ENCODE data around the gene NAB1. TPM values are rescaled to one million over a fixed set of nuclear protein-coding genes. Genes with fewer than 3 reads are reported as not detected.

Gene NAB1
- total and polyA plus RNA-seq, 7 donors = 2.6 to 16.9 (median 7.2) TPM

GRCh38 chr2:190723397-190724090 lies 74.7 kb downstream of the NAB1 start:
- intact Hi-C loops (cut with DNase I) = no loop called here
- DNase-seq (no peak), ATAC-seq (no peak)
- no peaks in the 10 kb centered on the region for H3K36me3 ChIP-seq (ENCODE audit: insufficient read depth in 1 of 2, low read depth in 1 of 2)
- no peak for TF ChIP-seq CTCF (IDR thresholded peaks at IDR 0.05)
- WGBS, 3 donors = 66 to 70% (median 69%) methylated on average over 7 of the region's 7 CpGs
- H3K4me1 ChIP-seq = no peaks in the 10 kb centered on the region
- H3K27me3 ChIP-seq (ENCODE audit: insufficient read depth in 3 of 3, low read length in 2 of 3) = peaks cover 0 to 2% (median 0%) of the 10 kb centered on the region in 3 donors
- no peak overlapping the region for H3K27ac ChIP-seq
- H3K9me3 ChIP-seq = no peaks in the 10 kb centered on the region
- no peak overlapping the region for H3K4me3 ChIP-seq

- H3K4me1 ChIP-seq = no peaks in the 10 kb centered on the region
- no peaks in the 10 kb centered on the region for H3K9me3 ChIP-seq
- no peak overlapping the region for H3K4me3 ChIP-seq
- peaks cover 0 to 2% (median 0%) of the 10 kb centered on the region in 3 donors for H3K27me3 ChIP-seq (ENCODE audit: insufficient read depth in 3 of 3, low read length in 2 of 3)
- DNase-seq (no peak), ATAC-seq (no peak)
- intact Hi-C loops (cut with DNase I) = no loop called here
- 50 to 61% (median 60%) methylated on average over 3 of the region's 3 CpGs for WGBS, 3 donors
- TF ChIP-seq CTCF (IDR thresholded peaks at IDR 0.05) = no peak
- H3K27ac ChIP-seq = no peak overlapping the region
- H3K36me3 ChIP-seq (ENCODE audit: insufficient read depth in 1 of 2, low read depth in 1 of 2) = no peaks in the 10 kb centered on the region
Measured at GRCh38 chr2:190726255-190726654, 77.4 kb downstream of the NAB1 start.

GRCh38 chr2:190736355-190736754 lies 87.5 kb downstream of the NAB1 start:
- Histone ChIP-seq H3K27me3 (ENCODE audit: insufficient read depth in 3 of 3, low read length in 2 of 3) (no peaks in the 10 kb centered on the region), H3K4me3 (no peak overlapping the region), H3K4me1 (no peaks in the 10 kb centered on the region), H3K36me3 (ENCODE audit: insufficient read depth in 1 of 2, low read depth in 1 of 2) (no peaks in the 10 kb centered on the region), H3K27ac (no peak overlapping the region), H3K9me3 (no peaks in the 10 kb centered on the region)
- 95 to 96% (median 96%) methylated on average over 8 of the region's 8 CpGs for whole genome bisulfite sequencing, 3 donors
- DNase-seq = no peak
- no peak for TF ChIP-seq CTCF (IDR thresholded peaks at IDR 0.05)
- intact Hi-C loops (cut with DNase I) = no loop called here
- no peak for ATAC-seq

GRCh38 chr2:190740449-190740848 lies 91.6 kb downstream of the NAB1 start:
- 91 to 97% (median 96%) methylated on average over 2 of the region's 2 CpGs for WGBS, 3 donors
- Histone ChIP-seq H3K4me3 (no peak overlapping the region), H3K9me3 (no peaks in the 10 kb centered on the region), H3K36me3 (ENCODE audit: insufficient read depth in 1 of 2, low read depth in 1 of 2) (no peaks in the 10 kb centered on the region), H3K27ac (no peak overlapping the region), H3K27me3 (ENCODE audit: insufficient read depth in 3 of 3, low read length in 2 of 3) (no peaks in the 10 kb centered on the region), H3K4me1 (no peaks in the 10 kb centered on the region)
- ATAC-seq (no peak), DNase-seq (no peak)
- no peak for TF ChIP-seq CTCF (IDR thresholded peaks at IDR 0.05)
- intact Hi-C loops (cut with DNase I) = no loop called here

Other genes with a start within 250 kb of the NAB1 start
- 1 to 10 TPM; 4.0 to 9.4 (median 5.2) TPM for gene MFSD6, start 240.7 kb upstream of the NAB1 start, total RNA-seq
- gene MFSD6, start 240.7 kb upstream of the NAB1 start, polyA plus RNA-seq = 1 to 10 TPM; 2.6 to 5.5 (median 4.0) TPM
- 1 to 10 TPM in 2 of 4 donors, under 1 TPM in 2; 0.86 to 2.0 (median 1.3) TPM for gene NEMP2, start 114.4 kb upstream of the NAB1 start, total RNA-seq
- under 1 TPM; 0.21 to 0.39 (median 0.38) TPM for gene NEMP2, start 114.4 kb upstream of the NAB1 start, polyA plus RNA-seq
- 10 to 100 TPM; 19.4 to 30.6 (median 29.0) TPM for gene GLS, start 231.7 kb downstream of the NAB1 start, total RNA-seq
- 10 to 100 TPM in 2 of 3 donors, 1 to 10 TPM in 1; 6.9 to 26.7 (median 20.6) TPM for gene GLS, start 231.7 kb downstream of the NAB1 start, polyA plus RNA-seq